H9 (cell line): ENCODE results near the gene ADARB2. TPM values are rescaled to one million over a fixed set of nuclear protein-coding genes. Genes with fewer than 3 reads are reported as not detected.

Experiments
- DNase-seq: peaks from one replicate; pipeline ENCODE4 v3.0.0-alpha.2; 2017
- H2AFZ ChIP-seq: one replicate; pipeline ENCODE4 v1.6.1; 2013; ENCODE audit warnings: mild to moderate bottlenecking, low read length, control low read depth, moderate library complexity
- H2AK5ac ChIP-seq: 2 replicates; pipeline ENCODE4 v1.6.1; 2013; ENCODE audit warnings: low read length, control low read depth, mixed read lengths; ENCODE audit not compliant: insufficient read length
- H2BK120ac ChIP-seq: one replicate; pipeline ENCODE4 v1.6.1; 2013; ENCODE audit warnings: low read depth, mild to moderate bottlenecking, low read length, control low read depth, inconsistent platforms; ENCODE audit not compliant: poor library complexity, severe bottlenecking
- H2BK12ac ChIP-seq: 2 replicates; pipeline ENCODE4 v1.6.1; 2013; ENCODE audit warnings: low read length, control low read depth, mixed read lengths, low read depth; ENCODE audit not compliant: insufficient read length
- H2BK15ac ChIP-seq: 2 replicates; pipeline ENCODE4 v1.6.1; 2013; ENCODE audit warnings: low read depth, low read length, control low read depth
- H2BK20ac ChIP-seq: one replicate; pipeline ENCODE4 v1.6.1; 2013; ENCODE audit warnings: low read depth, mild to moderate bottlenecking, low read length, control low read depth, inconsistent platforms; ENCODE audit not compliant: poor library complexity, severe bottlenecking
- H2BK5ac ChIP-seq: 2 replicates; pipeline ENCODE4 v1.6.1; 2013; ENCODE audit warnings: low read length, control low read depth, mixed read lengths; ENCODE audit not compliant: insufficient read length
- H3K14ac ChIP-seq: 2 replicates; pipeline ENCODE4 v1.6.1; 2013; ENCODE audit warnings: low read length, control low read depth; ENCODE audit not compliant: insufficient read depth
- H3K18ac ChIP-seq: 2 replicates; pipeline ENCODE4 v1.6.1; 2013; ENCODE audit warnings: low read depth, mild to moderate bottlenecking, mixed read lengths, low read length, control low read depth; ENCODE audit not compliant: insufficient read length
- H3K23ac ChIP-seq: 2 replicates; pipeline ENCODE4 v1.6.1; 2013; ENCODE audit warnings: low read length, control low read depth, mixed read lengths, low read depth; ENCODE audit not compliant: insufficient read length
- H3K23me2 ChIP-seq: 2 replicates; pipeline ENCODE4 v1.6.1; 2013; ENCODE audit warnings: low read depth, mild to moderate bottlenecking, mixed read lengths, low read length, control low read depth; ENCODE audit not compliant: insufficient read length, poor library complexity, severe bottlenecking
- H3K27ac ChIP-seq: 2 replicates; pipeline ENCODE4 v1.5.1; 2013; ENCODE audit warnings: low read length, control low read depth, mixed read lengths, low read depth; ENCODE audit not compliant: insufficient read length
- H3K27me3 ChIP-seq: 2 replicates; pipeline ENCODE4 v1.6.1; 2013; ENCODE audit warnings: low read length, control low read depth, inconsistent platforms; ENCODE audit not compliant: insufficient read depth
- H3K4ac ChIP-seq: 2 replicates; pipeline ENCODE4 v1.6.1; 2013; ENCODE audit warnings: low read depth, mild to moderate bottlenecking, control low read depth, inconsistent platforms, low read length, moderate library complexity
- H3K4me1 ChIP-seq: 2 replicates; pipeline ENCODE4 v1.6.1; 2013; ENCODE audit warnings: low read length, control low read depth, inconsistent platforms; ENCODE audit not compliant: insufficient read depth
- H3K4me2 ChIP-seq: 2 replicates; pipeline ENCODE4 v1.6.1; 2013; ENCODE audit warnings: low read length, control low read depth, mixed read lengths; ENCODE audit not compliant: insufficient read length, insufficient read depth
- H3K56ac ChIP-seq: 2 replicates; pipeline ENCODE4 v1.6.1; 2013; ENCODE audit warnings: low read depth, mild to moderate bottlenecking, mixed read lengths, low read length, control low read depth; ENCODE audit not compliant: insufficient read length
- H3K79me1 ChIP-seq: 2 replicates; pipeline ENCODE4 v1.6.1; 2013; ENCODE audit warnings: low read depth, mild to moderate bottlenecking, moderate library complexity, low read length, control low read depth, inconsistent platforms; ENCODE audit not compliant: insufficient read depth, poor library complexity, severe bottlenecking
- H3K79me2 ChIP-seq: 2 replicates; pipeline ENCODE4 v1.6.1; 2013; ENCODE audit warnings: low read length, control low read depth, inconsistent platforms; ENCODE audit not compliant: insufficient read depth
- H3K9ac ChIP-seq: 2 replicates; pipeline ENCODE4 v1.6.1; 2013; ENCODE audit warnings: low read length, control low read depth, mixed read lengths; ENCODE audit not compliant: insufficient read length; ENCODE audit errors: extremely low read depth
- H3K9me3 ChIP-seq: one replicate; pipeline ENCODE4 v1.6.1; 2013; ENCODE audit warnings: low read depth, low read length, inconsistent platforms; ENCODE audit not compliant: control insufficient read depth
- H3T11ph ChIP-seq: one replicate; pipeline ENCODE4 v1.6.1; 2013; ENCODE audit warnings: mild to moderate bottlenecking, low read length, control low read depth, inconsistent platforms
- H4K20me1 ChIP-seq: one replicate; pipeline ENCODE4 v1.6.1; 2013; ENCODE audit not compliant: control insufficient read depth, insufficient read length, insufficient read depth
- H4K5ac ChIP-seq: 2 replicates; pipeline ENCODE4 v1.6.1; 2013; ENCODE audit warnings: low read depth, mild to moderate bottlenecking, mixed read lengths, low read length, control low read depth; ENCODE audit not compliant: insufficient read length
- H4K8ac ChIP-seq: replicated peaks from 2 replicates; pipeline ENCODE4 v1.6.1; 2013; ENCODE audit warnings: low read length, control low read depth, mixed read lengths, low read depth; ENCODE audit not compliant: insufficient read length
- H4K91ac ChIP-seq: 2 replicates; pipeline ENCODE4 v1.6.1; 2013; ENCODE audit warnings: low read depth, mild to moderate bottlenecking, moderate library complexity, mixed read lengths, low read length, control low read depth; ENCODE audit not compliant: insufficient read length
- H3K27ac Mint-ChIP-seq, 3 experiments: 2 replicates in 2 of 3; 3 replicates in 1 of 3; pipeline ENCODE4 v1.8.0; 2020 to 2021; ENCODE audit warnings: mixed read lengths in 3 of 3, mild to moderate bottlenecking in 1 of 3, moderate library complexity in 1 of 3
- H3K27me3 Mint-ChIP-seq: 2 replicates; pipeline ENCODE4 v1.8.0; 2021; ENCODE audit warnings: low read depth, mild to moderate bottlenecking, moderate library complexity, mixed read lengths
- H3K36me3 Mint-ChIP-seq, 3 experiments: 2 replicates in 2 of 3; 3 replicates in 1 of 3; pipeline ENCODE4 v1.8.0; 2020 to 2021; ENCODE audit warnings: low read depth in 3 of 3, mixed read lengths in 3 of 3; ENCODE audit not compliant: insufficient read depth in 1 of 3
- H3K4me1 Mint-ChIP-seq, 2 experiments: 2 replicates each; pipeline ENCODE4 v1.8.0; 2020; ENCODE audit warnings: mixed read lengths in 2 of 2
- H3K4me3 Mint-ChIP-seq, 2 experiments: 2 replicates in 1 of 2; 3 replicates in 1 of 2; pipeline ENCODE4 v1.8.0; 2020 to 2021; ENCODE audit warnings: mild to moderate bottlenecking in 2 of 2, mixed read lengths in 2 of 2, moderate library complexity in 1 of 2
- H3K9me3 Mint-ChIP-seq, 2 experiments: 2 replicates in 1 of 2; 3 replicates in 1 of 2; pipeline ENCODE4 v1.8.0; 2020; ENCODE audit warnings: mild to moderate bottlenecking in 2 of 2, mixed read lengths in 2 of 2, moderate library complexity in 1 of 2
- WGBS: extraction: QIAGEN DNeasy Blood & Tissue Kit; methylation state at CpG from one replicate; pipeline ENCODE4 v1.1.7; 2013; ENCODE audit warnings: missing lambda C conversion rate, low lambda C conversion rate, mixed read lengths; ENCODE audit not compliant: insufficient read length; ENCODE audit errors: extremely low coverage; 5-methylcytosine and 5-hydroxymethylcytosine counted together
- total RNA-seq: library from RNA; stranded (reverse); gene quantifications from 2 replicates; pipeline ENCODE4 v1.2.1, GENCODE V29; 2021
- TF ChIP-seq, protein P1 (sequence below): fragments of 200-600 bp; sonication (generic); conservative IDR thresholded peaks from 3 replicates; pipeline ENCODE4 v1.8.0; 2021; ENCODE audit warnings: antibody characterized with exemption, mild to moderate bottlenecking

The ADARB2 gene
- total RNA-seq, 1 experiment from 2014 or later: 0.87 TPM

DNA sequence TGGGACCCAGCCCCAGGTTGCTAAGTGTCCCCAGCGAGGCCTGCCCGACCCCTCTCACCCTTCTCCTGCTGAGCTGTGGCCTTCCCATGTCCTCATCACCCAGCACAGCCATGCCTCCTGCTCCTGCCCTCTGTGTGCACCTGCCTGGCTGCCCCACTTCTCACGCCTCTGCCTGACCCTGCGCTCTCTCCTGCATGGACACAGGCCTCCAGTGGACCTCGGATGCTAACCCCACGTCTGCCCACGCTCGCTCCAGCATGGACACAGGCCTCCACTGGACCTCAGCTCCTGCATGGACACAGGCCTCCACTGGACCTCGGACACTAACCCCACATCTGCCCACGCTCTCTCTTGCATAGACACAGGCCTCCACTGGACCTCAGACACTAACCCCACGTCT lies 111.6 kb downstream of the ADARB2 start:
- no peak overlapping the region for H2BK12ac ChIP-seq
- H3K27me3 Mint-ChIP-seq: no peaks in the 10 kb centered on the region; the same call in 1 of the 2 replicates
- no peak overlapping the region for H3K56ac ChIP-seq
- H2BK5ac ChIP-seq: no peak overlapping the region
- H3K4me1 Mint-ChIP-seq: peaks cover 10 to 14% of the 10 kb centered on the region in 2 experiments
- no peaks in the 10 kb centered on the region for H3K9me3 ChIP-seq
- H2BK120ac ChIP-seq: no peak overlapping the region
- H3K23me2 ChIP-seq: no peaks in the 10 kb centered on the region
- H3K79me2 ChIP-seq: no peaks in the 10 kb centered on the region
- no peak overlapping the region for H3K14ac ChIP-seq
- H3K9ac ChIP-seq: no peak overlapping the region
- peak overlapping the region; percentile 49; the same call in 1 of the 2 replicates for H2BK15ac ChIP-seq
- no peak overlapping the region for H3K27ac ChIP-seq
- H3K4ac ChIP-seq: no peak overlapping the region
- H3K18ac ChIP-seq: no peak overlapping the region
- H3K4me3 Mint-ChIP-seq: no peak overlapping the region
- no peak for DNase-seq
- H3K36me3 Mint-ChIP-seq: no peaks in the 10 kb centered on the region; a peak in 1 of 7 replicates
- H3K4me1 ChIP-seq: peaks cover 2% of the 10 kb centered on the region; the same call in 1 of the 2 replicates
- H2AK5ac ChIP-seq: no peak overlapping the region
- H2BK20ac ChIP-seq: no peak overlapping the region
- H3K23ac ChIP-seq: no peak overlapping the region
- H4K20me1 ChIP-seq: peaks cover 4% of the 10 kb centered on the region
- no peaks in the 10 kb centered on the region for H3K9me3 Mint-ChIP-seq
- TF ChIP-seq, protein P1, sequence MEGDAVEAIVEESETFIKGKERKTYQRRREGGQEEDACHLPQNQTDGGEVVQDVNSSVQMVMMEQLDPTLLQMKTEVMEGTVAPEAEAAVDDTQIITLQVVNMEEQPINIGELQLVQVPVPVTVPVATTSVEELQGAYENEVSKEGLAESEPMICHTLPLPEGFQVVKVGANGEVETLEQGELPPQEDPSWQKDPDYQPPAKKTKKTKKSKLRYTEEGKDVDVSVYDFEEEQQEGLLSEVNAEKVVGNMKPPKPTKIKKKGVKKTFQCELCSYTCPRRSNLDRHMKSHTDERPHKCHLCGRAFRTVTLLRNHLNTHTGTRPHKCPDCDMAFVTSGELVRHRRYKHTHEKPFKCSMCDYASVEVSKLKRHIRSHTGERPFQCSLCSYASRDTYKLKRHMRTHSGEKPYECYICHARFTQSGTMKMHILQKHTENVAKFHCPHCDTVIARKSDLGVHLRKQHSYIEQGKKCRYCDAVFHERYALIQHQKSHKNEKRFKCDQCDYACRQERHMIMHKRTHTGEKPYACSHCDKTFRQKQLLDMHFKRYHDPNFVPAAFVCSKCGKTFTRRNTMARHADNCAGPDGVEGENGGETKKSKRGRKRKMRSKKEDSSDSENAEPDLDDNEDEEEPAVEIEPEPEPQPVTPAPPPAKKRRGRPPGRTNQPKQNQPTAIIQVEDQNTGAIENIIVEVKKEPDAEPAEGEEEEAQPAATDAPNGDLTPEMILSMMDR: no peak
- H3K79me1 ChIP-seq: no peaks in the 10 kb centered on the region
- H3K4me2 ChIP-seq: no peak overlapping the region
- no peaks in the 10 kb centered on the region for H3K27me3 ChIP-seq
- no CpG with 5 or more reads among the region's 11 CpGs for WGBS
- no peak overlapping the region for H4K91ac ChIP-seq
- no peak overlapping the region for H4K5ac ChIP-seq
- no peak overlapping the region for H3T11ph ChIP-seq
- H3K27ac Mint-ChIP-seq: peak overlapping the region in 2 of 3 experiments; percentile 81 to 85; a peak in 4 of 7 replicates
- no peak overlapping the region for H4K8ac ChIP-seq
- H2AFZ ChIP-seq: no peak overlapping the region
